Bronchial epithelial cell (primary cell): ENCODE measurements around the gene PRM3. TPM values are rescaled to one million over a fixed set of nuclear protein-coding genes. Genes with fewer than 3 reads are reported as not detected.

Experiments
- DNase-seq: peaks from one replicate; pipeline ENCODE4 v3.0.0-alpha.2; 2010; ENCODE audit warnings: low read depth
- FAIRE-seq: peaks from 2 replicates; lab custom pipeline; 2011; peaks lifted over from hg19 to GRCh38; lab: Jason Lieb, UNC
- H3K27me3 ChIP-seq: 2 replicates; pipeline ENCODE4 v1.5.1; 2011; ENCODE audit warnings: low read length; ENCODE audit not compliant: control insufficient read depth, insufficient read depth
- H3K36me3 ChIP-seq: 2 replicates; pipeline ENCODE4 v1.5.1; 2011; ENCODE audit warnings: low read length; ENCODE audit not compliant: control insufficient read depth, insufficient read depth
- H3K4me3 ChIP-seq: 2 replicates; pipeline ENCODE4 v1.5.1; 2011; ENCODE audit warnings: mild to moderate bottlenecking, low read depth, low read length, control low read depth
- total RNA-seq: library from RNA; depleted of rRNA; stranded (reverse); fragments of >200 nt; gene quantifications from 2 replicates; pipeline ENCODE4 v1.2.1, GENCODE V29; 2014
- TF ChIP-seq, protein P1 (sequence below): IDR thresholded peaks from 2 replicates; pipeline ENCODE4 v1.5.1; 2011; ENCODE audit warnings: mild to moderate bottlenecking, moderate library complexity, low read length, control low read depth, inconsistent platforms; ENCODE audit not compliant: insufficient read depth, severe bottlenecking

PRM3 gene
- total RNA-seq, 1 donor from 2014 or later: not detected

DNA sequence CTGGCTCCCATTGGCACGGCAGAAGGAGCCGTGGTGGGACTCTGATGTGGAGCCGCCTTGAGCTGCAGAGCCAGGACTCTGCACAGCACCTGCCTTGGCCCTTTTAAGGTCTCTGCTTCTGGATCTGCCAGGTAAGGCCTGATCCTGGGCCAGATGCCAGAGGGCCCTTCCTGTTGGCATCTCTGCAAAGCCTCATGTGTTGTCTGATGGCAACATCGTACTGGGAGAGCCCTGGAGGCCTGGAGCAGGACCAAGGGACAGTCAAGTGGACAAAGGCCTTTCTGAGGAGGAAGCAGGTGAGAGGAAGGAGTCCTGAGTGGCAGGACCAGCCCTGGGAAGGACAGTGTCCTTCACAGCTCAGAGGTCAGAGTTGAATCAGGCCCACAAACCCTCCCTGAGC, 43.5 kb downstream of the PRM3 start:
- TF ChIP-seq, protein P1, sequence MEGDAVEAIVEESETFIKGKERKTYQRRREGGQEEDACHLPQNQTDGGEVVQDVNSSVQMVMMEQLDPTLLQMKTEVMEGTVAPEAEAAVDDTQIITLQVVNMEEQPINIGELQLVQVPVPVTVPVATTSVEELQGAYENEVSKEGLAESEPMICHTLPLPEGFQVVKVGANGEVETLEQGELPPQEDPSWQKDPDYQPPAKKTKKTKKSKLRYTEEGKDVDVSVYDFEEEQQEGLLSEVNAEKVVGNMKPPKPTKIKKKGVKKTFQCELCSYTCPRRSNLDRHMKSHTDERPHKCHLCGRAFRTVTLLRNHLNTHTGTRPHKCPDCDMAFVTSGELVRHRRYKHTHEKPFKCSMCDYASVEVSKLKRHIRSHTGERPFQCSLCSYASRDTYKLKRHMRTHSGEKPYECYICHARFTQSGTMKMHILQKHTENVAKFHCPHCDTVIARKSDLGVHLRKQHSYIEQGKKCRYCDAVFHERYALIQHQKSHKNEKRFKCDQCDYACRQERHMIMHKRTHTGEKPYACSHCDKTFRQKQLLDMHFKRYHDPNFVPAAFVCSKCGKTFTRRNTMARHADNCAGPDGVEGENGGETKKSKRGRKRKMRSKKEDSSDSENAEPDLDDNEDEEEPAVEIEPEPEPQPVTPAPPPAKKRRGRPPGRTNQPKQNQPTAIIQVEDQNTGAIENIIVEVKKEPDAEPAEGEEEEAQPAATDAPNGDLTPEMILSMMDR: no peak
- DNase-seq (no peak), FAIRE-seq (no peak)
- Histone ChIP-seq H3K36me3 (no peaks in the 10 kb centered on the region), H3K4me3 (no peak overlapping the region), H3K27me3 (no peaks in the 10 kb centered on the region)

DNA sequence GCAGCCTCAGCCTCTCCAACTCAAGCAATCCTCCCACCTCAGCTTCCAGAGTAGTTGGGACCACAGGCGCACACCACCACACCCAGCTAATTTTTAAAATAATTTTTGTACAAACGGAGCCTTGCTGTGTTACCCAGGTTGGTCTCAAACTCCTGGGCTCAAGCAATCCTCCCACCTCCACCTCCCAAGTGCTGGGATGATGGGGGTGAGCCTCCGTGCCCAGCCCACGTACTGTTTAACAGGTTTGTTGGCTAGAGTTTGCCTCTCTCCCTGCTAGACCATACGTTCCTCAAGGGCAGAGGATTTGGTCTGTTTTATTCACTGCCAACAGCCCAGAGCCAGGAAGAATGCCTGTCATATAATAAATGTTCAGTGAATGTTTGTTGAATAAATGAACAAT, 44.0 kb downstream of the PRM3 start:
- DNase-seq (no peak), FAIRE-seq (no peak)
- H3K4me3 ChIP-seq: no peak overlapping the region
- H3K27me3 ChIP-seq: no peaks in the 10 kb centered on the region
- no peaks in the 10 kb centered on the region for H3K36me3 ChIP-seq
- TF ChIP-seq, protein P1: no peak

DNA sequence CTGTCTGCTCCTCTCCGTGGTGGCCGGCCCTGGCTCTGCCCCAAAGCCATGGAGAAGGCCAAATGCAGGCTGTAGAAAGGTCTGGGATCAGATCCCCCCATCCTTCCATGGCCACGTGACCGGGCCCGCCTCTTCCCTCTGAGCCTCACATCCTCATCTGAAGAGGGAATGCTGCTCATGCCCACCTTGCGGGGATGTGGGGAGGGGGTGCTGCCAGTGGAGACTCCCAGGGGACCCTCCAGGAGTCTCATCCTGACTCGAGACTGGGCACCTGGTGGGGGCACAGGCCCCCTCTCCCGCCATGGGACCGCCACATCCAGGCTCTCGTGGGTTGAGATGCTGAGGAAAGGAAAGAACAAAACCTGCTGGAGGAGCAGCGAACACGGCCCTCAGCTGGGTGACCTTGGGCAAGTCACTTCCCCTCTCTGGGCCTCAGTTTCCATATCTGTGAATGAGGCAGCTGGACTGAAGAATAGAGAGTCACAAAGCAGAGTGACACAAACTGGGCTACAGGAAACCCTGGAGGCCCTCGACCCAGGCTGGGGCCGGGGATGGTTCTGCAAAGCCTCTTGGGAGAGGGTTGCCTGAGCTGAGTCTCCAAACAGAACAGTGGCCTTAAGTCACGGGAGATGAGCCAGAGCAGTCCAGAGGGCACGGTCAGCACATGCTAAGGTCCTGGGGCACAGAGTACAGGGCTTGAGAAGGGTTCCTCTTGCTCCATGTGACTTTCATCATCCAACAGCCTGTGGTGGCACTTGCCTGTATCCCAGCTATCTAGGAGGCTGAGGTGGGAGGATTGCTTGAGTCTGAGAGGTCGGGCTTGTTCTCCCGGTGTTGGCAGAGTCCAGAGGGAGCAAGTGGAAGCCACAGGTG, 47.5 kb downstream of the PRM3 start:
- H3K27me3 ChIP-seq: no peaks in the 10 kb centered on the region
- no peaks in the 10 kb centered on the region for H3K36me3 ChIP-seq
- no peak for FAIRE-seq
- no peak overlapping the region for H3K4me3 ChIP-seq
- TF ChIP-seq, protein P1: no peak
- no peak for DNase-seq

DNA sequence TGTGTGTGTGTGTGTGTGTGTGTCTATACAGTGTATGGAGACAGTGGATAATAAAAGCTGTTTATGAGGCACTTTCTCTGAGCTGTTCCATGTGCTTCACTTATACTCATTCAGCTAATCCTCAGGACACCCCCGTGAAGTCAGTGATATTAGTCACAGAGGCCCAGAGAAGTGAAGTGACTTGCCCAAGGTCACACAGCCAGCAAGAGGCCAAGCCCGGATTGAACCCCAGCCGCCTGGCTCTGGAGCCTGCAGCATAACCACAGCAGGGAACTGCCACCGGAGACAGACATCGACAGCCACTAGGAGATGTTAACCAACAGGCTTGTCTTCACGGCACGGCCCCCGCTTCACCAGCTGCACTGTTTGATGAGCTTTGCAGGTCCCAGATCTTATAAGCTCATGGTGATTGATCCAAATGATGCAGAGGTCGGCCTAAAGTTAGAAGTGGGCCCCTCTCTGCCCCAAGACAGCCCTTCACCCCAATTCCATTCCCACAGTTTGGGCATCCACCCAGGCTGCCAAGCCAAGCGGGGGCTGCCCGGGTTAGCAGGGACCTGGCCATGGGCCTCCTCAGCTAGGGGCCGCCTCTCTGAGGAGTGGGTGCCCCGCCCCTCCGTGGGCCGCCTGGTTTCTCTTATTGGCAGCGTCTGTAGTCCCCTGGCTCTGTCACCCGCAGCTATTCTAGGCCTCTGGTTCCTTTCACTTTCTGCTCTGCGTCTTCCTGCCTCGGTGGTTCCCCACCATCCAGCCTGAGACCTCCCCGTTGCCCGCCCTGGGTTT, 48.3 kb downstream of the PRM3 start:
- no peak for DNase-seq
- Histone ChIP-seq H3K36me3 (no peaks in the 10 kb centered on the region), H3K27me3 (no peaks in the 10 kb centered on the region), H3K4me3 (no peak overlapping the region)
- no peak for FAIRE-seq
- TF ChIP-seq, protein P1: no peak

DNA sequence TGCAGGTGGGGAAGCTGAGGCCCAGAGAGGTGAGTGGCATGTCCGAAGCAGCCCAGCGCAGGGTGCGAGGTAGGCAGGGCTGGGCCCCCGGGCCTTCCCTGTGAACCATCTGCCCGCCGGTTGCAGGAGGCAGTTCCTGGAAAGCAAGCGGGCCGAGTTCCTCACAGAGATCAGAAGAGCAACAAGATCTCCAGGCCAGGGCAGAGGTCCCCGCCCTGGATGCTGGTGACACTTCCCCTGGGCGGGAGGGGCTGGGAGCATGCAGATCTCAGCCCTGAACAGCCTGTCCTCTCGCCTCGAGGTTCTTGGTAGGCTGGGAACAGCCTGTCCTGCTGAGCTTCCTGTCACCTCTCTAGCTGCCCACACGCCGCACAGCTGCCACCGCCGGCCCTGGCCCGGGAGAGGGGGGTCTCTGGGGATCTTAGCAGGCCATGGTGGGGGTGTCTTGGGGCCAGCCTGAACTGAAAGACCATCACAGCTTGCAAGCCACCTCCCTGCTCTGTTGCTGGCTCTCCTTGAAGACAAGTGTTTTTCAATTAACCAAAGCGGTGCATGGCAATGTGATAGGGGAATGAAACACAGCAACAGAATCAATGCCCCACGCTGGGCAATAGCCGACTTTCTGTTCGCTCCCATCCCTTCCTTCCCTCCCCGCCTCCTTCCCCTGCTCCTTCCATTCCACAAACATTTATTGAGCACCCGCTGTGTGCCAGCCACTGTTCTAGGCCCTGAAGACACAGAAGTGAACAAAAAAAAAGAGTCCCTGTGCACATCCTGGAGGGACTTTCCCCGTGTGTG, 49.1 kb downstream of the PRM3 start:
- TF ChIP-seq, protein P1: no peak
- Histone ChIP-seq H3K4me3 (no peak overlapping the region), H3K36me3 (no peaks in the 10 kb centered on the region), H3K27me3 (no peaks in the 10 kb centered on the region)
- FAIRE-seq (no peak), DNase-seq (no peak)

Other genes starting within 250 kb of the PRM3 start
- 0.77 and 0.79 TPM in 2 replicates for gene SOCS1, start 17.4 kb downstream of the PRM3 start, total RNA-seq
- not detected in 2 replicates for gene TNP2, start 4.3 kb downstream of the PRM3 start, total RNA-seq
- gene PRM2, start 2.9 kb upstream of the PRM3 start, total RNA-seq: not detected in 2 replicates
- not detected in 2 replicates for gene PRM1, start 7.7 kb upstream of the PRM3 start, total RNA-seq
- gene RMI2, start 71.8 kb upstream of the PRM3 start, total RNA-seq: 2.6 and 3.8 TPM in 2 replicates